ENCODE data around the gene BMP6.

The BMP6 gene

DNA sequence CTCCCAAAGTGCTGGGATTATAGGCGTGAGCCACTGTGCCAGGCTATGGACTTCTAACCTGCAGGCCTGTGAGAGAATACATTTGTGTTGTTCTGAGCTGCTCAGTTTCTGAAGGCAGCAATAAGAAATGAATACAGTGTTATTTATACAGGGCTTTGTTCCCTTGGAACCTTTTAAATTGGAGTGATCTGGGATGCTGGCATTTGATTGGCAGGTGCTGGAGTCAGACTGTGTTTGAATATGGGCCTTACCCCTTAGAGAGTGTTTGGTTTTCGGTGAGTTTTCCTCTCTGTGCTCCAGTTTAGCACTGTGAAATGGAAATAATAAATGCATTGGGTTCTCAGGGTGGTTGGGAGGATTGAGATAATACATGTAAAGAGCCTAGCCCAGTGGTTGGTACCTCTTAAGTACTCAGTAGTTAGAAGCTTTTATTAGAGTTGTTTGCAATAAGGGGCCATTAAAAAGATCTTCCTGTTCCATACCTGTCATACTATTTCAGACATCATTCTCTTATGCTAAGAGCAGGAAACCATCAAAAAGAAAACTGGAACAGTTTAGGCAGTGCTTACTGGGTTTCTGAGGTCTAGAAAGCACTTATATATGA, 22.1 kb downstream of the BMP6 start:
- no peak for DNase-seq

- no peak for DNase-seq
These were observed 23.6 kb downstream of the BMP6 start for GRCh38 chr6:7749478-7749877.

GRCh38 chr6:7750197-7750596, 24.3 kb downstream of the BMP6 start:
- DNase-seq, result no peak

DNA sequence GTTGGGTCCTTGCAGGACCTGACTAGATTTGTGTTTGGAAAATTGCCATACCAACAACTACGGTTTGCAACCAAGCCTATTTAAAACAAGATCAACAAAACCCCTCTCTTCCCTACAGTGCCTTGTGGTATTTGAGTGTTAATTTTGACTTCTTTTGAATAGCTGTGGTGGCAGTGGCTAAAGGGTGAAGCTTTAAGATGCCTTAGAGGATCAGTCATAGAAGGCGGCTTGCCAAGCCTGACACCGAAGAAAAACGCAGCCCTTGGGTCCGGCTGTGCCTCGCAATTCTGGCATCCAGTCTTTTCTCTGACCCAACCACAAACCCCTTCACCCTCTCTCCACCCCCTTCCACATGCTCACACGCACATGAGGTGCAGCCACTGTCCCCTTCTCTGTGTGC, 32.6 kb downstream of the BMP6 start:
- DNase-seq, result no peak

DNA sequence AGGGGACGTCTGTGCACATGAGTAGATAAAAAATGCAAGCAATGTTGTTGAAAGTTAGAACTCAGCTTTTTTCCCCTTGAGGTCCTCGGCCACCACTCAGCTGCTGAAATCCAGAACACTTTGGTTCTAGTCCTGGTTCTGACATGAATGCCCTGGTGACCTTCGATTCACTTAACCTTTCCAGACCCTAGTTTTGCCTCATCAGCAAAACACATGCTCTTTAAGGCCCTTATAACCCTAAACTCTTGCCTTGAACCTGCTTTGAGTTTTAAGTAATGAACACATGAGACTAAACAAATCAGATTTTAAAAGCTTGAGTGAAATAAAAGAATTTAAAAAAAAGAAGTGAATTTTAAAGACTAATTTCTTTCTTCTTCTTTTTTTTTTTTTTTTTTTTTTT, 33.4 kb downstream of the BMP6 start:
- DNase-seq, result no peak

DNA sequence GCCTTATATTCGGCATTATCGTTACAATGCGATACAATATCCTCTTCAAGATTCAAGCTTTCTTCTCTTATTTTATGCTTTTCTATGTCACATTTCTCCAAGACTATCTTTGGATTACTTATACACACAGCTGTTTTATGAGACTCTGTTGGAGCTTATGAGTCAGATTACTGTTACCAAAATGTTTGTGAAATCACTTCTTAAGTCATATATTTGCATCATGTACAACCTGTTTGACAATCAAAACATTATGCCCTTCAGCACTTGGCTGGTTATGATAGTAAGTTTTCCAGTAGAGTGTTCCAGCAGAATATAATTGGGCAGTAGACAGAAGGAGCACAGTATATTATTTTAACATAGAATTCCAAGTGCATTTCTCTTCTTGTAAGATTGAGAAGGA, 35.2 kb downstream of the BMP6 start:
- no peak for DNase-seq

GRCh38 chr6:7762760-7763159, 36.9 kb downstream of the BMP6 start:
- no peak for DNase-seq

GRCh38 chr6:7763881-7764280, 38.0 kb downstream of the BMP6 start:
- peak; percentile 54 to 57 for DNase-seq

DNA sequence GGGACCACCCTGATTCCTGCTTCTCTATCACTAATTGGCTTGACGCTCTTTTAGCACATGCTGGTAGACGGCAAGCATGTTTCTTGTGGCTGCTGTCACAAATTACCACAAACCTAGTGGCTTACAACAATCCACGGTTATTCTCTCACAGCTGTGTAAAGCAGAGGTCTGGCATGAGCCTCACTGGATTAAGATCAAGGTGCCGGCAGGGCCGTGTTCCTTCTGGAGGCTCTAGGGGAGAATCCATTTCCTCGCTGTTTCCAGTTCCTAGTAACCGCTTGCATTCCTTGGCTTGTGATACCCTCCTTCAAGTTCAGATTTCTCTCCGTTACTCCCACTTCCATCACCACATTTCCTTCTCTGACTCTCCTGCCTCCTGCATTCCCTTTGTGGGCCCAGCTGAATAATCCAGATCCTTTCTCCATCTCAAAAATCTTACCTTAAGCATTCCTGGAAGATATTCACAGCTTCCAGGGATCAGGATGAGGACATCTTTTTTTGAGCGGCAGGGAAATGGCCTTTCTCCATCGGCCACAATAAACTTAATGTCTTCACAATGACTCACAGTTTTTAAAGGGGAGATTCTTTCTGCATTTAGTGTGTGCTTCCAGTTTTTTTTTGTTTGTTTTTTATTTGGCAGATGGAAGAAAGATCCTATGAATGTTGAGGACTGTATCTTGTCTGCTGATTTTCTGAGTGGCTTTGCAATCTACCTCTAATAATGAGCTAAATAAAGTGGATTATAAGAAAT, 39.9 kb downstream of the BMP6 start:
- DNase-seq, result no peak

- no peak for DNase-seq
These were observed 43.8 kb downstream of the BMP6 start for GRCh38 chr6:7769702-7770101.

- no peak for DNase-seq
These were observed 44.2 kb downstream of the BMP6 start for GRCh38 chr6:7770111-7770510.

DNA sequence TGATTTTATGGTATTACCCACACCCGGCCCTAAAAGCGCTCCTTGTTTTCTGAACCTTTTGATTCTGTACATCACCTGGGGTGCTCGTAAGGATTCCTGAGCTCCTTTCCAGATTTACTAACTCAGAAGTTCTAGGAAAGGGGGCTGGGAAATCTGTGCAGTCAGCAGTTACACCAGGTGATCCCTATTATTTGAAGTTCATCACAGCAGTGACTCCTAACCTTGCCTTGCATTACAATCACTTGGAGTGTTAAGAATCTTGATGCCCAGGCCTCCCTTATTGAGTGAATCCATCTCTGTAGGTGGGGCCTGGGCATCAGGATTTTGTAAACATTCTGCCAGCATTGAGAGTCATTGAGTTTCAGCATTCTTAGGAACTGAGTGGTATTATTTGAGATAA, 44.7 kb downstream of the BMP6 start:
- DNase-seq, result no peak

DNA sequence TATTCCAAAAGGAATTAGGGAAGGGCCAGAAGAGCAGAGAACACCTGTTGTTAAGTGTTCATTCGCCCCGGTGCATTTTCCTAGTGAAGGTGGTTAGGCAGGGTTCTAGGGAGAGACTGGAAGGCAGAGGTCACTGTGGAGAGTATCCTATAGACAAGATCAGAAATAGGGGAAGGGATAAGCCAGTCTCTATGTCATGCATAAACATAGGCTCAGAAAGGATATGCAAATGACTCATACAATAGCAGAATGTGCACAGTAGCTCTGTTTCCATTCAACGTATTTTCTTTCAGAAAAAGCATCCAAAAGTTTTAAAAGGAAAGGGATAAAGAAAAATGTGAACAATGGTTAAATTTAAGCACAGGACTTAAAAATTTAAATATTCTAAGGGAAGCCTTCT, 47.4 kb downstream of the BMP6 start:
- no peak for DNase-seq

DNA sequence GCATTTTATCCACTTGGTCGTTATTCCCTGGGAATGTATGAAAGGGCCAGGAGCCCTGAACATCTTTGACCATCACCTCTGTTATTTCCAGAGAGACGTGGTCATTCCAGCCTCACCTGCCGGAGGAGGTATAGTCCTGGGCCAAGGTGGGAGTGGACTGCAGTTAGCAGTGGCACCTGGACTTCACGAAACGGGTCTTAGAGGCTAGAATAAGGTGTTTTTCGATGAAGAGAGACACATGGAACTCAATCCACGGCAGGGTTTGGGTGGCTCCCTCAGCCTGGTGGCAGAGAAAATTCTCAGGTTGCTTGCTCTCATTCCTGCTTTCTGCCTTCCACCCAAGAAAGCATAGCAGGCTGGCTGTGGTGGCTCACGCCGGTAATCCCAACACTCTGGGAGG, 48.0 kb downstream of the BMP6 start:
- no peak for DNase-seq

- DNase-seq, result no peak
These were observed 50.6 kb downstream of the BMP6 start for GRCh38 chr6:7776509-7776908.

- DNase-seq, result peak; percentile 2 to 56
These were observed 51.2 kb downstream of the BMP6 start for GRCh38 chr6:7777074-7777473.

- DNase-seq, result no peak
These were observed 55.3 kb downstream of the BMP6 start for GRCh38 chr6:7781240-7781639.

DNA sequence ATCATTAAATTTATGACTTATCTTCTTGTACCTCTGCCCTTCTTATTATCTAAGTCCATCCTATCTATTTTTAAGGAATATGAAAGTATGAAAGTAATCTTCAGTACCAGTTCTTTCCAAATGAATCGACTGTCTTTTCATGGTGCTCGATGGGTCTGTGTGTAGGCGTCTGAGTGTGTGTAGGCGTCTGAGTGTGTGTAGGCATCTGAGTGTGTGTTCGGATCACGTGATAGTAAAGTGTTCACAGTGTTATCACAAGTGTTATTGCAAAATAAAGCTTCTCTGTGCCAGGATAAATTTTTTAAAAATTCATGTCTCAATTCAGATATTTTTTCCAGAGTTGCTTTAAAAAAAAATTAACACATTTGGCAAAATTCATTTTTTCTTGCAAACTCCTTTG, 58.3 kb downstream of the BMP6 start:
- DNase-seq, result no peak

DNA sequence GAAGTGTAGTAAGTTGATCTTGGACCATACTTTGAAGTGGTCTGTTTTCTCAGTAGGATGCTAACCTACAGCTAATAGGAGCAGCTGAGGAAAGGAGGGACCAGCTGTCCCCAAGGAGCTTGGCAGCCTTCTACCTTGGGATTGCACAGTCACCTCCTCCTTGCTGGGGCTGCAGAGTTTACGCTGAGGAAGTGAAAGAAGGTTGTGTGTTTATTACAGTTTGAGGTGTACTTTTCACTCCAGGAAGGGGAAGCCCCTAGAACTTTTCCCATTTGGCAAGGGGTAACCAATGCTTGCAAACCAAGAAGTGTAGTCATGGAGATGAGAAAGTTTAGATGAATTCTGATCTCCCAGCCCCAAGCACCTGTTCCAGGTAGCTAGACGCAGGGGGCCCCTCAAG, 58.8 kb downstream of the BMP6 start:
- no peak for DNase-seq

DNA sequence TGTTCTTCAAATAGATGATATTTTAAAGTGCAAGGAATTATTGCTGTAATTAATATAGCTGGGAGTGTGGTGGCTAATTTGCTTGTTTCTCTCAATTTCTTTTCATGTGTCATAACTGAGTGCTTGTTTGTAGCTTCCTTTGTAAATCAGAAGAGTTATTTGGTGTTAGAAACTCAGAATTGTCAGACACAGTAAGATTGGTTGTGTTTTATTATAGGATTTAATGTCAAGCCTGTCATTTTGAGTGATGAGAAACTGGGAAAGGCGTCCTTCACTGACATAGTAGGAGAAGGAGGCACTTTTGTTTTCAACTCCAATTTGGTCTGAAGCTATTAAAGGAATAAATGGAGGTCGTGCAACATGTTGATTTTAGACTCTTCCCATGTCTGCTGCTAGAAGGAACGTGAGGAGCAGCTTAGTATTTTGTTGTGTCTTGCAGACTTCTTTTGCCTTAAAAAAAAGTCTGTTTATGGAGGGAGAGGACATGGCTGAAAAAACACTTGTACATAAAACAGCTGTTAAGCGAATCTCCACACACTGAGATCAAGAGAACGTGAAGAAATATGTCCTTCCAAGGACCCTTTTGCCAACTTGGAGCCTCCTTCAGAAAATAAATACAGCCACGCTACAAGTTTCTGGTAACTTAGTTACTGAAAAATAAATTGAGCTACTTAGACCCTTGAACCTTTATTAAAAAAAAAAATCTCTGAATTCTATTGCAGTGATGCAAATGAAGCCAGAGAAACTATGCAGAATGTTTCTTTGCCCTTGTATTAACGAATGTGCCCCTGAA, 59.5 kb downstream of the BMP6 start:
- DNase-seq, result no peak

DNA sequence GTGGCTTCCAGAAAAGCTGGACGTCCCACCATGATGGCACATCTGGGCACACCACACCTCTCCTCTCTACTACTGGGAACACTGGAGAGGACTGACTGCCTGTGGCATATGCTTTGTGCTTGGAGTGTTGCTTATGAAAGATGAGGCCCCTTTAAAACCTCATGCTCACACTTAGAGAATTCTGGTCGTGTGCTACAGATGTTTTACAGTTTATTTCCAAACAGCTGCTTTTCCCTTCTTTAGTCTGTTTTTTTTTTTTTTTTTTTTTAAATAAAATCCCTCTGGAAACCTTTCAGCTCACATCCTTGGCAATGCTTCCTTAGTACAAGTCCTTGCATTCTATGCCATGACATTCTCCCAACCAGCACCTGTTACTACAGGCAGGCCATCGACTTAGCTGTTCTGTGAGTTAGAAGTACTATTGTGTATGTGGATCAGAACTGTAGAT, 60.3 kb downstream of the BMP6 start:
- DNase-seq, result no peak

DNA sequence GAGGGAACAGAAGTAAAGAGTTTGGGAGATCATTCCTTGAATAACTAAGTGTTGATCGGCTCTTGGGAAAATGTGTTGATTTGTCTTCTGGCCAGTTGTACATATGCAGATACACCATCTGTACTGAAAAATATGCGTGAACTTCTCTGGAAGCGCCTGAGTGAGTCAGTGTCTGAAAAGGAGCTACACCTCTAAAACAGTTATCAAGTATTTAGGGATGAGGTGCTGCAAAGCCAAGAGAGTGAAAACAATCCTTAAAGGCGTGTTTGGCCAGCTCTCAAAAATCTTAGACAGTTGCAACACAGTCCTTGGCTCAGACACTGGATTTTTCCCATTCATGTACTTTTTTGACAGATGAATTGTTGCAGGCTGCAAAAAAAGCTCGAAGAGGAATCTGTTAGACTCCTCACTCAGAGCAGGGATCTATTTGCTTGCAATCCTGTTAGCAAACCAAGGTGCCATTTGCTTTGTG, 61.3 kb downstream of the BMP6 start:
- no peak for DNase-seq

DNA sequence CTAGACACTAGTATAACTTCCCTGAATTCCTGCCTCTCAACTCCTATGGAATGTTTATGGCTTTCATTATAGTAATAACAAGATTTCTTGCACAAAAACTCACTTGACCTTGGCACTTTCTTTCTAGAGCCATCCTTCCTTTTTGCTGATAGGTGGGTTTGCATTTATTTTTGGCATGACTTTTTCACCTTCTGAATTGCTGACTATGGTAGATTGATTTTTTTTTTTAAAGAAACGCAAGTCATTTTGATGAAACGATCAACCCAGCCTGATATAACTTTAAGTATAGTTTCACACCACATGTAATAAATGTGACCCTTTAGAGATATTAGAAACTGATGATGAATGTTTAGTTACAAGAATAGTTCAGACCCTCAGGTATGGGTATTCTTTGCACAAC, 61.8 kb downstream of the BMP6 start:
- no peak for DNase-seq

DNA sequence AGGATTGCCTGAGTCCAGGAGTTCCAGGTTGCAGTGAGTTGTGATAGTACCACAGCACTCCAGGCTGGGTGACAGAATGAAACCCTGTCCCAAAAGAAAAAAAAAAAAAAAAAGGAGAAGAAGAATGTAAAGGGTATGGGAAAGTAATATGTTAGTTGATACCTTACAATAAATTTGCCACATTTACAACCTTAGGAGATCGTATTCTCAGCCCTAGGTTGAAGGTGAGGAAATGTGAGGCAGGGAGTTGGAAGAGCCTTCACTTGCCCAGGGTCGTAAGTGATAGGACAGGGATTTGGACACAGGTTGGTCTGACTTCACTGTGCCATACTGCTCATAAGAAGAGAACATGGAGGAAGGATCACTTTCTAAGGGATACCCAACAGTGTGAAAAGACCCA, 68.6 kb downstream of the BMP6 start:
- no peak for DNase-seq

All from SHP77 (cell line).